NCI-H69 (cell line): ENCODE measurements around the gene PHC2.

Source experiments
- DNase-seq: peaks from one replicate; lab custom pipeline; 2025; lab: John Stamatoyannopoulos, UW

Gene PHC2

DNA sequence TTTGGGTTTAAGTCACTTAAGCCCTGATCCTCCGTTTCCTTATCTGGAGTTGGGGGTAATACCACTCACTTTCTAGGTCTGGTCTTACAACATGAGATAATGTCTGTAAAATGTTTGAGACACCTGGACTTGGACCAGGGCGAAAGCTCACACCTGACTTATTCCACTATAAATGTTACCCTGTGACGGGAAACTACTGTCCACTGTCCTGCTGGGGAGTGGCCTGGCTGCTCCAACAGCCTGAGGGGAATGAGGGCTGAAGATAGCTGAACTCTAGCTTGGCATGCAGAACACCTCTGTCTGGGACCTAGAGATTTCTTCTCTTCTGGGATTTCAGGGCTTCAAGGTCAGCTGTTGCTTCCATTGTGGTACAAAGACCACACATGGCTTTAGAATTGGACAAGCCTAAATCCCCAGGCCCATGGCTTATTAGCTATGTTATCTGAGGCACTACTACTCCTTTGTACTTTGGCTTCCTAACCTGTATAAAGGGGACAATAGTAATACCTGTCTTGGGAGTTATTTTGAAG is 100.5 kb downstream of the PHC2 start:
- DNase-seq: no peak

DNA sequence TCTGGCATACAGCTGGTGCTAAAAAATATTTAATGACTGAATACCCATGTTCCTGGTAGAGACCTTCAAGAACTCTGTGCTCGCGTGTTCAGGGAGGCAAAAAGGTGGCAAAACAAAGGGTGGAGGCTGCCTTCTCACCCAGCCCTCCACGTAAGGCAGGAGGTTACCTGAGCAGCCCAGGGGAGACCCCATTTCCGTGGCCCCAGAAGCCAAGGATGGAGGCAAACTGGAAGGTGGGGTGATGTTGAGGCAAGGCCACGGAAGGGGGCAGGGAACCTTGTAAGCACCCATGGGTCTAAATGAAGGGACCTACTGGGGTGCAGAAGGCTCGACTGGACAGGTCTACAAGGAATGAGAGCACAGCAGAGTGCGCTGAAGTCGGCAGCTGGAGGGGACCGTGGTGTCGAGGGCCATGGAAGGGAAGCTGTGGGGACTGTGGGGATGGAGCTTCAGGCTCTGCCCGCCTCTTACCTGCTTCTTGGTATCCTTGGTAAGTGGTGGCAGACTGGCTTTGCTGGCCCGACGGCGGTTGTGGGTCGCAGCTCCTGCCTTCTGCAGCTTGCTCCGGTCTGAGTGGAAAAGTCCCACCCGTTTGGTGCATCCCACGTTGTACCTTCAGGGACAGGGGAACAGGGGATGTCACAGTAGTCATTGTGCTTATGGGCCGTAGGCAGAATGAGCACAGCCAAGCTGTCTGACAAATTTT is 101.1 kb downstream of the PHC2 start:
- no peak for DNase-seq

DNA sequence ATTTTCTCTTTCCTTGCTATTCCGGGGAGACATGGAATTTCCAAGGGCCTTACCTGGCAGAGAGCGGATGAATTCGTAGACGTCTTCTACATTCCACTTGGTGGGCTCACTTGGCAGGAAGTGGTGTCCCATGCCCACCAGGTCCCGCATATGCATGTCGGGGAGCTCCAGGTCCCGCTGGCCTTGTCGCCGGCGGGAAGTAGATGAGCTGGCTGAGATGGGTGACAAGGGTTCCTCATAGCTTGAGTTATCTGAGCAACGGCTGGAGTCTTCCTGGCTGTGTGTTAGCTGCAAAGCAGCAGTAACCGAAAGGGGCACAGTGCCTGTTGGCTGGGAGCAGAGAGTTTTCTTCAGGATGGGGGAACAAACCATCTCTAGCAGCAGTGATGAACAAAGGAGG is 102.1 kb downstream of the PHC2 start:
- no peak for DNase-seq

DNA sequence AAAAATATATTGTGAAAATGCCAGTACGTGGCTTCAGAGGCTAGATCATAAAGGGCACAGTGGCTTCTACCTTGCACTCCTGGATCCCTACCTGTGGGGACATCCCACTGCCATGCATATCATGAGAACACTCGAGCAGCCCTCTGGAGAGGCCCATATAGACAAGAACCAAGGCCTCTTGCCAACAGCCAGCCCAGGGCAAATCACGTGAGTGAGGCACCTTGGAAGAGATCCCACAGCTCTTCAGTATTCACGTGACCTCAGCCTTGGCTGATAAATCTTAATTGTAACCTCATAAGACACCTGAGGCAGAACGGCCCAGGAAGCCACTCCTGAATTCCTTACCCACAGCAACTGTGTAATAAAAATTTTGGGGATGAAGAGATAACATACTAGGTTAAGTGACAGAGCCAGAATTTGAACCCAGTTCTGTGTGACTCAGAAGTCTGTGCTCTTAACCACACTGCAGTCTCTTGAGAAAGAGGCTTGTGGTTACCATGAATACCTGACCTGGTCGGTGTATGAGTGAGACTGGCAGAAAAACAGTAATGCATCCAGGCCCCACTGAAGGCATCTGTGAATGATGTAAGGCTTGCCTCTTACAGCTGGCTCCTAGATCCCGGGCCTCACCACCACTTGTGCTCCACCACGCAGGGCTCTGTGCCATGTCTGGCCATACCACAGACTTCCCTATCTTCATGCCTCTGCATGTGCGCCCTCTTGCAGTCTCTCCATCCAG is 103.1 kb downstream of the PHC2 start:
- DNase-seq: no peak

DNA sequence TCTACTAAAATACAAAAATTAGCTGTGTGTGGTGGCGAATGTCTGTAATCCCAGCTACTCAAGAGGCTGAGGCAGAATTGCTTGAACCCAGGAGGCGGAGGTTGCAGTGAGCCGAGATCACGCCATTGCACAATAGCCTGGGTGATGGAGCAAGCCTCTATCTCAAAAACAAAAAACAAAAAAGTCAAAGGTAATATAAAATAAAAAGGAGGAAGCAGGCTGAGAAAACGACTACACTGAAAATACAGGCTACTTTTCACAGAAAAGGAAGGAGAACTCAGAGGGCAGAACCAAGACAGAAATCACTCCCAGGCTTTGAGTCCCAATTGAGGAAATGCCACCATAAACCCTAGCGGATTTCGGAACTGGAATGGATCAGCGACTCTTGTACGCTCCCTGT is 104.1 kb downstream of the PHC2 start:
- DNase-seq: no peak

DNA sequence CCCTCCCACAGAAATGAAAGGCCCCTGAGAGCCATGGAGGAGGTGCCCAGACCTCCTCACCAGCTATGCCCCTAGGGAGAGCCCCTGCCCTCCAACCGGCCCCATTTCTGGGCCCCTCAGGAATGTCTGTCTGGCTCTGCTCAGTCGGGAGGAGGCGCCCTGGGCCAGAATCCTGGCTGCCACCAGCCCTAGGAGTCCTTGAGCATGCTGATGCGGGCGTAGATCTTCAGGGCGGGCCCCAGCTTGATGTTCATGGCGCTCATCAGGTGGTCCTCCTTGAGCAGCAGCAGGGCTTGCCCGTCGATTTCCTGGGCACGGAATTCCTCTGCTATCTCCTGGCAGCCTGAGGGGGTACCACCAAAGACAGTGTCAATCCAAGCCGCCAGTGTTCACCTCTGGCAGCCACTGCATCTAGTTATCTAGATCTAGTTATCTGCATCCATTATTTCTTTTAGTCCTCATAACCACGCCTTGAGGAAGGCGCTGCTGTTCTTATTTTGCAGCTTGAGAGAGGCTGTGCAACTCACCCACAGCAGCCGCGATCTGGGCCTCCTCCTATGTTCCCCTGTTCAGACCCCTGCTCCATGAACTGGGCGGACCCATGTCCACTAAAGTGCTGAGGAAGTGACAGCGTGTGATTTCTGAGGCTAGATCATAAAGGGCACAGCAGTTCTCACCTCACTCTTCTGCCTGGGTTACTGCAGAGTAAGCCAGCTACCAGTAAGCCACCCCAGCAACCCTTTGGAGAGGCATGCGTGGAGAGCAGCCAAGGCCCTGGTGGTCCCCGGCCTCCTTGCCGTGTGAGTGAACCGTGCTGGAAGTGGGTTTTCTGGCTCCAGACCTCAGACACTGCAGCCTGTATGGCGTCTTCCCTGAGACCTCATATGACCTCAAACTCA is 106.0 kb downstream of the PHC2 start:
- DNase-seq: no peak

DNA sequence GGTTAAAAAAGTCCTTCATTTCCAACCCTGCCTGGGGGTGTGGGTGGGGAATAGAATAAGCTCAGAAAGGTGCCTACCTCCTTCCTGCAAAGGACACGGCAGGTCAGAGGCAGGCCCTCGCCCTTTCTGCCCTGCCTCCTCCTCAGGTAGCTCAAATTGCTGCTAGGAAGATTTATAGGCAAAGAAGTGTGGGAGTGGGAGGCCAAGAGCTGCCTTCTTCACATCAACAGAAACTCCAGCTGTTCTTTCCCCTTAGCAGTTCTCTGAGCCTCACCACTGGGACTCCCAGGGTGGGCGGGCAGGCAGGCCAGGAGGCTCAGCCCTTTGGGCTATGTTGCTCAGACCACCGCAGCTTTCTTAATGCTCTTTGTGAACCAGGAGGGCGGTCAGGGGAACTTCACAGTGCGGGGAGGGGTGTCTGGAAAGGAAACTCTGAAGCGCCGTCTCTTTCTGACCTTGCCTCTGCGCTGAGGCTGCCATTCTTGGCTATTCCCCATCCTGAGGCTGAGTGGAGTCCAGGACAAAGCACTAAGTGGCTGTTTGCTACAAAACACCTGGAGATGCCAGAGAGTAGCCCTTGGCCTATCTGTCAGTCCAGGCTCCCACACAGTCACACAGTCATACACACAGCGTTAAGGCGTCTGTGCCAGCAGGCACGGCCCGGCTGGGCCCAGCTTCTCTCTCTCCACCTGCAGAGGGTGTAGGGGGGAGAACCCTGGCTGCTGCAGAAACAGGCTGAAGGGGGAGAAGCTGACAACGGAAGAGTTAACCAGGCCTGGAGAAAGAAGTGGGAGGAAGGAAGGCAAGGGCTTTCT is 107.0 kb downstream of the PHC2 start:
- no peak for DNase-seq

DNA sequence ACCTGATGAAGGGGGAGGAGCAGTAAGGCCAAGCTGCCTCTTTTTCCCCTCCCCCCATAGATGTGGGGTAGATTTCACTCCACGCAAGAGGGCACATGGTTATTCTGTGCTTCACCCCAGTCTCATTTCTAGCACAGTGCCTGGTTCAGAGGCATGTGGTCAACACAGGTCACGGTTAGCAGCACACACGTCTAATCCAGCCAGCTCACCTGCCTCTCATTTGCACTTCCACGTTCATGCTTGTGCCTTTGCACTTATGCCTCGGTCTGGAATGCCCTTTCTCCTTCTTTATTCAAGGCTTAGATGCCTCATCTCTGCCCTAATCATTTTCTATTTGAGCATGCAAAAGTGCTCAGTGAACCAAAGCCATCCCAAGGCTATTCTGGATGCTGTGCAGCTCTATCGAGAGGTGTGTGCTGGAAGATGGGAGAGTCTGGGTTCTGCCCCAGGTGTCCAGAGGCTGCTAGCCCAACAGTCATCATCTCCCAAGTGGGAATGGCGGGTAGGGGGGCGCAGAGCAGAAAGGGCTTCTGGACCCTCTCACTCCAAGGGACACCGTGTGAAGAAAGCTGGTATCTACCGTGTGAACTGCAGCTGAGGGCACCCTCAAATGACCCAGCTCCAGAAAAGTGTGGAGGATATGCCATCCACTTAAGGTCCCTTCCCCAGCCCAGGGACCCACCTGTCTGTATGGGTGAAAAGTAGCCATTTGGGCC is 107.9 kb downstream of the PHC2 start:
- DNase-seq: no peak

DNA sequence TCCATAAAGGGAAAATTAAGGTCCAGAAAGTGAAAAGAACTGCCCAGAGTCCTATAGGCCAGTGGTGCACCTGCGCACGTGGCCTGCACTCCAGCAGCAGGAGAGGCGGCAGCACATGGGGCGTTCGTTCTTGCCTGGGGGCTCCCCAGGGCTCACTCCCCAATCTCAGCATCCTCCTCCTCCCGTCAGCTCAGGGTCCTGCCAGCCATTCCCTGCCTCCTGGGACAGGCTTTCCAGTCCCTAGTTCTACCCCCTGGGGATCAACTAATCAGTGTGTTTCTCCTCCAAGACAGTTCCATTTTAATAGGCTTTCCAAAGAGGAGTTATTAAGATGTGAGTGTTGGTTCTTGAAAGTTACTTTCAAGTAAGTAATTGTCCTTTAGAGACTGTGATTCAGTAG is 108.8 kb downstream of the PHC2 start:
- DNase-seq: no peak

DNA sequence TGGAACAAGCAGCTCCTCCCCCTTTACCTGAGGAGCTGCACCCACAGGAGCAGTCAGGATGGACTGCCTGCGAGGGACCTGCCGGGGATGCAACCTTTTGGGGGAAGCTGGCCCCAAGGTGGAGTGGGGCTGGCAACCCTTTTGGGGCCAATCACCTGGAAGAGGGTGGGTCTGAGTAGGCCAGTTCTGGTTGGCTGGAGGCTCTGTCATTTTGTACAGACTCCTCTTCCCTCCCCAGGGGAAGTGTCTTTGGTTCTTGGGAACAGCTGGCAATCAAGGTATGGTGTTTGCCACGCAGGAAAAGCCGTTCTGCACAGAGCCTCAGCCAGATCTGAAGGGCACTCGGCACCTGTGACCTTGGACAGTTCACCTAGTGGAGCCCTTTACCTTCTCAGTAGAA is 109.7 kb downstream of the PHC2 start:
- peak; percentile 2 for DNase-seq

DNA sequence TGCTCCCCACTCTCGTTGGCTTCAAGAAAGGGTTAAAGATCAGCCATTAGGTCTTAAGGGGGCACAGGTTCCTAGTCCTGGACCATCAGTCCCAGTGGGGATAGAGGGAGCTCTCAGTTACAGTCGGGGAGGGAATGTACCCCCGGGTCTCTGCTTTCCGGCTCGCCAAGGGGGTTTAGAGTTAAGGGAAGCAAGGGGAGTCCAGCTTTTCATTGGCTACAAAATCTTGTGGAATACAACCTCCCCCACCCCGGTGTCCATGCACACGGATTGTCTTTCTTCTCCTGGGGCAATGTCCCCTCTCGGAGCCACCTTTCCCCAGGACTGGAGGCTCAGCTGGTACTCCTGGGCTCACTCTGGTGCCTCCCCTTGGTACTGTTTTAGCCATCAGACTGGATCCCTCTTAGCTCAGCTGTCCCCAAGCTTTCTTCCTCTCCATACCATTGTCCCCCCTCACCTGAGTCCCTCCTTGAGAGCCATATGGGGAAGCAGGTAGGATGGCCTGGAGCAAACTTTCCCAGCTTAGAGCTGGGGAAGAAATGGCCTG is 110.2 kb downstream of the PHC2 start, which contains the start of gene A3GALT2:
A3GALT2 (minus strand) TSS at position 480 of the 547 bp plus-strand sequence; CDS start at position 480, 0 bp downstream.
- DNase-seq: no peak

DNA sequence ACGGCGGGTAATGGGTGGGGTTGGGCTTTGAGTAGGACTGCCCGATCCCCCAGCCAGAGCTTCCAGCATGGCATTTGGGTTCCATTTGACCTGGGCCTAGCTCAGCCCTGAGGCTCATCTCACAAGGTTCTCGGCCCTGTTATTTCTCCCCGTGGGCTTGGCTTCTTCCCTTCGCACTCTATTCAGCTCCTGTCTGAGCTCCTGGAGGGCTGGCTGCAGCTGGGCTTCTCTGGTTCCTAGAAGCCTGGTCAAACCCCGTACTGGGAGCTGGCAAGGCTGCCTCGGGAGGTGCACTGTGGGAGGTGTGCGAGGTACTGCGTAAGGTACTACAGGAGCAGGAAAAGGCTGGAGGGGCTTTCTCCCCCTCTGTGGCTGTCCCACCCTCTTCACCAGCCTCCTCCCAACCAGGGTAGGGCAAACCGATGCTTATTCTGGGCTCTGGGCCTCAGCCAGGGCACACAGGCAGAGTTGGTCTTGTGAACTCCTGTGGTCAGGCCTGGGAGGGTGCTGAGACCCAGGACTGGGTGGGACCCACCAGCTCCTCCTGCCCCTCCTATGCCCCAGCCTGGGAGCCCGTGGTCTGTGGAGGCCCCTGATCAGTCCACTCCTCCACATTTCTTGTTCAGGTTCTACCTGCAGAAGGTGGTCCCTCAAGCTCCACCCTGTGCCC is 110.8 kb downstream of the PHC2 start:
- DNase-seq: no peak

DNA sequence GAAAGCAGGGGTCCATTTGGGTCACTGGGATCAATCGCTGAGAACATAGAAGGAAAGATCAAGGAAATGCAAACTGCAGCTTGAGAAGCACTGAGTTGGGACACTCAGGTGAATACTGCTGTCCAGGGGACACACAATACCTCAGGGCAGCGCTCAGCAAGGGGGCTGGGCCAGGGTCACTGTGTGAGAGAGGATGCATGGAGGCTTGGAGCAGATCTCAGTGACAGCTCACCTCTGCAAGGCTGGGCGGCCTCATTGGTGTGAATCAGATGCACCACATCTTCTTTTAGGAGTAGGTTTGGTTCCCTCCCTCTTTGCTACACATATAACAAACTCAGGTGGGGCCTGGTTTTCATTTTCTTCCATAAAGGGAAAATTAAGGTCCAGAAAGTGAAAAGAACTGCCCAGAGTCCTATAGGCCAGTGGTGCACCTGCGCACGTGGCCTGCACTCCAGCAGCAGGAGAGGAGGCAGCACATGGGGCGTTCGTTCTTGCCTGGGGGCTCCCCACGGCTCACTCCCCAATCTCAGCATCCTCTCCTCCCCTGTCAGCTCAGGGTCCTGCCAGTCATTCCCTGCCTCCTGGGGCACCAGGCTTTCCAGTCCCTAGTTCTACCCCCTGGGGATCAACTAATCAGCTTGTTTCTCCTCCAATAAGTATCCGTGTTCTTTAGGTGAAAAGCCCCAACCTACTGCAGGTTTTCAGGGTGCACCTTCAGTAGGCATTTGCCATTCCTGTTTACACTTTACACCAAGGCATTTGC is 111.5 kb downstream of the PHC2 start:
- no peak for DNase-seq

DNA sequence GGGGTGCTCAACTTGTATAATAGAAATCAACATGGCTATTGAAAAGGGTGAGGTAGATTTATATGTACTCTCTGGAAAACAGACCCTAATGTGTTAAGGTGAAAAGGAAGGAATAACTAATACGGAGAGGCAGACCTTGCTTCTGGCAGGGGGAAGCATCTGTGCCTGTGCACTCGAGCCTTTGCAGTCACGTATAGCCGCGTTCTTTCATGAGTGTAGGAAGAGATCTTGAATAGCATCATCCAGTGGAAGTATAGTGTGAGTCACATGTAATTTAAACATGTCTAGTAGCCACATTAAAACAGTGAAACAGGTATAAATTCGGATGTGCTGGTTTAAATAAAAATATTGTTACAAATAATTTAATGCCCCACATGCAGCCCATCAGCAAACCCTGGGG is 112.9 kb downstream of the PHC2 start:
- DNase-seq: no peak

DNA sequence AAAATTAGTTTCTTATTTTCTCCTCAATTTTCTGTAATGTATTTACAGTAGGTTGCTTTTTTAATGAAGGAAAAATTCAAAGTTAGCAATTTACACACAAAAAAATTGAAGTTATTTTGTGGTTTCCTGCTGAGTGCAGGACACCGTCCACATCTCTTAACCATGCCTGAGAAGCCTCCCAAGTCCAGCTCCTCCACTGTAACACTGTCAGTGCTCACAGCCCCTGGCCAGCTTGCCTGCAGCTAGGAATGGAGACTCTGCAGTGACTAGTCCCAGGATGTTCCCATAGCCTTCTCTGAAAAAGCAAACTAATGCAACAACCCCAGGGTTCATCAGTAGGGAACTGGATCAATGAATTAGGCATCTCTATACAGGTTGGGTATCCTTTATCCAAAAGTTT is 113.5 kb downstream of the PHC2 start:
- DNase-seq: no peak

DNA sequence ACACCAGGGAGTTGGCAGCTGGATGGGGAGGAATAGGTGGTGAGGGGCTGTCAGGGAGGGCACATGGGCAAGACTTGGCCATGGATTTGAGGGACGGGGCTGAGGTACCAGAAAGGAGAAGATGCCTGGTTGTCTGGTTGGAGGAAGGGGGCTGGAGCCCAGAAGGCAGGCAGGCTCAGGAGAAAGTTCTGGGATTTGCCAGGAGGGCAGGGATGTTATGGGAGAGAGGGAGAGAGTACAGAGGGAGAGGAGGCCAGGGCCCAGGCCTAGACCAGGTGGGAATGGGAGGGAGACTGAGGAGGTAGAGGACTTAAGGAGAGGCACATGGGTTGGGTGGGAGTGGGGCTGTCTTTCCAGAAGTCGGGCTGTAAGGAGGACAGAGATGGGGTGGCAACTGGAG is 114.3 kb downstream of the PHC2 start:
- no peak for DNase-seq

DNA sequence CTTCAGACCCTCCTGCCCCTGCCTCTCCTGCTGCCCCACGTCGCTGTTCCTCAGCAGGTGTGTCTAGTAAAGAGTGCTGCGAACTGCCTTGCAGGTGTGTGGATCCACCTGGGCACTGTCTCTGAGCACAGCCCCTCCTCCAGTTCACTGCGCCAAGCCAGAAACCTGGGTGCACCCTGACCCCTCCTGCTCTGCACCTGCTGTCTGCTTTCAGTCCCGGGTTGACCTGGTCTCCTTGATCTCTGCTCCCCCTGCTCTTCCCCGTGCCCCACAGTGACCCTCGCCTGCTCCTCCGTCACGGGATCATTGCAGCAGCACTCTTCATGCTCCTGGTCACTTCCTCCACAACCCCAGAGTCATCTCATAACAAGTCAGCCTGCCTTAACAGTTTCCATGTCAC is 116.5 kb downstream of the PHC2 start:
- DNase-seq: no peak

DNA sequence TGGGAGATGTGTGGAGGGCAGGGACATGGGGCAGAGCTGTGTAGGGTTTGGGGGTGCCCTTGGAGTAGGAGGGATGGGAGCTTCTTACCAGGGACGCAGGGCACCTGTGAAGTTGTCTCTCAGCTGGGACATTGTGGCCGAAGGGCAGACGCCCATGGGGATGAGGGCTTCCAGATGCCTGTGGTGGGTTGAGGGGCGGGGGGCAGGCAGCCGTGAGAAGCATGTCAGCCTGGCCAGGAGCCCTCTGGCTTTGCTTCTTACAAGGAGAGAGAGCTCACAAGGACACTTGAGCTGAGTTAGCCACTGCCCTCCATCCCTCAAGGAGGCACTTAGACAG is 118.5 kb downstream of the PHC2 start:
- no peak for DNase-seq

DNA sequence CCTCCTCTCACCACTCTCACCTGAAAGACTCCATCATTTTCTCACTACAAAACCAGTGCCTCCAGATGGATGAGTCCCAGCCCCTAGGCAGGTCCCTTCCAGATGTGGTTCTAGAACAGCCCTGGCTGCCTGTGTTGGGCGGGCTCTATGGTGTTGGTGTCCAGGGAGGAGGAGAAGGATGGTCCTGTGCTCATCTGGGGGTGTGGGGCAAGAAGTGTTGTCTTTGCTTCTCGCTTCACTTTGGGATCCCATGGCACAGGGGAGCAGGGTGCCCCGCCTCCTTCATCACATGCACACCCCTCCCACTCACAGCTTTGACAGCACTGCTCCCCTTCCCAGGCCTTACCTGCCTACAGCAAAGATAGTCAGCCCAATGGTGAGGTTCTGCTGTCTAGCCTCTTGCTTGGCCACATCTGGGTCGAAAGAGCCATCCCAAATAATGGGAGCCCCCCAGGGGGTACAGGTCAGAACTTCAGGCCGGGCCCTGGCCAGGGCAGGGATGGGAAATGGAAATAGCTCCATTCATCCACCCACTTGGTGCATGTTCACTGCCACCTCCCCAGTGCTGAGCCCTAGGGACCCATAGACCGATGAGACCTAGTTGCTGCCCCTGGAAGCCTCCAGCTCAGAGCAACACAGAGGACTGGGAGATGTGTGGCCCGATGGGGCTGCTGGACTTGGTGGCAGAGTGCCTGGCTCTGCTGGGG is 119.0 kb downstream of the PHC2 start:
- DNase-seq: no peak
